Measurements from ENCODE around the gene GDPD4.

GRCh38 chr11:77204754-77205466, 96.6 kb downstream of the GDPD4 start:
- TF ChIP-seq SIN3A (IDR thresholded peaks at IDR 0.05; ENCODE audit: borderline replicate concordance, insufficient read depth, low read depth, low read length) (no peak), CTCF (IDR thresholded peaks at IDR 0.05) (no peak), REST (IDR thresholded peaks at IDR 0.05; ENCODE audit: insufficient read depth in 1 of 2, low read depth in 2 of 2, low read length in 1 of 2) (no peak), POLR2AphosphoS5 (IDR thresholded peaks at IDR 0.05; ENCODE audit: low read depth, low read length) (no peak), TCF7L2 (IDR thresholded peaks at IDR 0.05; ENCODE audit: low read depth, low read length) (no peak)
